ENCODE measurements around the gene SLC25A33.
A peak's percentile ranks its signal among the peaks of the same experiment; 100 is the strongest.

SLC25A33 gene

DNA sequence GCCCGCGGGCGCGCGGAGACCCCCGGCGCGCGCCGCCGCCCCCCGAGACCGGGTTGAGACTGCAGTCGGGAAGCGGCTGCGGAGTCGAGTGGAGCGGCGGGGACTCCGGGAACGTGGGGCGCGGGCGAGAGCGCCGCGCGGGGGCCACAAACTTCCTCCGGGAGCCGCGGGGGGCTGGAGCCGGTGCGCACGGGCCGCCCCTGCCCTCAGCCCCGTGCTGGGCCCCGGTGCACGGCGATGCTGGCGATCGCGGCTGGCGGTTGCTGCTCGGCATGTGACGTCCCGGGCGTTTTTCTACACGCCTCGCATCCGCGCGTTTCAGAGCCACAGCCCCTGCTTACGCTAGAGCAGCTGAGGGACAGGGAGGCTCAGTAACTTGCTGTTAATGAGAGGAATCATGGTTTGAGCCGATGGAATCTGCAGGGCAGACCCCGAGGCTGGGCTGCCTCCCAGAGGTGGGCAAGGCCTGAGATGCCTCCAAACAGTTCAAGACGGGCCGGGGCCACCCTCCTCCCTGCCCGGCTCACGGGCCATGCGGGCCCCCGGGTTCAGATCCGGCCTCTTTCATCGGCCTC lies 50.0 kb downstream of the SLC25A33 start:
- peak; percentile 16 for DNase-seq (ENCODE audit: low read depth)

DNA sequence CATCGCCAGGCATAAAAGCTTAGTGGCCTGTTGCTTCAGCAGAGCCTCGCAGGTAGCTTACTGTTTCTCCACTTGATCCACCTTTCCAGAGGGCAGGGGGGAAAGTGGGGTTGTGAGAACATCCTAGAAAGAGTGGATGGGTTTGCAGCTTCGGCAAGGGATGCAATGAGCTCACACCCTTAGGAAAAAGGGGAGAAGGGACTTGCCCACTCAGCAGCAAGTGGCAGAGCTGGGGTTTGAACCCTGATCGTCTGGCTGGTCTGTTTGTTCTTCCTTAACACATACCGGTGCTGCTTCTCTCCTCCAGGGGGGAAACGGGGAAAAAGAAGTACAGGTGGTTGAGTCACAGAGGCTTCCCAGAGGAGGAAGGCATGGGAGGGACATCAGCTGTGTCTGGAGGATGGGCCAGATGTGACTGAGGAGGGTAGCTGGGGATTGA lies 50.5 kb downstream of the SLC25A33 start:
- no peak for DNase-seq (ENCODE audit: low read depth)

DNA sequence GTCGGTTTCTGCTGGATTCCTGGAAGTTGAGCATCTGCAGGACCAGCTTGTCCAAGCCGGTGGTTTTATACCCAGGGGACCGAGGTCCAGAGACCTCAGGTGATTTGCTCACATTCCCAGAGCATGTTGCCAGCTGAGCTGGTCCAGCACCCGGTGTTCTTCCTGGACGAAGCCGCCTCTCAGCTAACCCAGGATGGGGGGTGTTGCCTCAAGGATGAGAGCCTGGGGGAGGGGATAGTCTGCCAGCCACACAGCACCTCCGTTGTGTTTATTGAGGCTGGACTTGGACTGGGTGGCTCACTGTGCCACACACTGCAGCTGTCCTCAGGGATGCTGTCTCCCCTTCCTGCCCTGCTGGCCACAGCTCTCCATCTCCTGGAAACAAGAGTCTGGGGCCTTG lies 50.9 kb downstream of the SLC25A33 start:
- no peak for DNase-seq (ENCODE audit: low read depth)

DNA sequence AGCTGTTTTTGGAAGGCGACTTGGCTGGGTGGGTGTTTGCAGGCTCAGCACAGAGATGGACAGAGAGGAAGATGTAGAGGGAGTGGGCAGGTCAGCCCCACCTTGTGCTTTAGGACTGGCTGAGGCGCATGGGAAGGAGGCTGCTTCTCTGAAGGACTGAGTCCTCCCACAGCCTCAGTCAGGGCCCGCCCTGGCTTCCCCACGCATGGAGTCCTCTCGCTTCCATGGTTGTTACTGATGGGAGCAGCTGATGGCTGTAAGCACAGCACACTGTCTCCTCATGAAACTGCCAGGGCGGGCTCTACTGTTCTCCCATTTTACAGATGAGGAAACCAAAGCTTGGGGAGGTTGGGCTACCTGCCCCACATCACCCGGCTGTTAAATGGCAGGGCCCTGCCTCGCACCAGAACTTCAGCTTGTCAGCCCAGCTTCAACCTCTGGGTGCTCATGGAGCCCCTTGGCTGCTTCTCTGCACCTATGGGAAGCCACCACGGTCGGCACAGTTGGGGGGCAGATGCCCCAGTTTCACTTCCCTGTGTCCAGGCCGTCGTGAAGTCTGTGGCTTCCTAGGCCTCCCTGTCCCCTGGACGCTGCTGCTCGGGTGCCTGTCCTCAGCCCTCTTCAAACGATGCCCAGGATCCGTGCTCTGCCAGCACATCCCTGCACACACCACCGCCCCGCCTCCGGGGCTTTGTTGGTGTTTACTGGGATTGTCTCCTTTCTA lies 51.8 kb downstream of the SLC25A33 start:
- no peak for DNase-seq (ENCODE audit: low read depth)

DNA sequence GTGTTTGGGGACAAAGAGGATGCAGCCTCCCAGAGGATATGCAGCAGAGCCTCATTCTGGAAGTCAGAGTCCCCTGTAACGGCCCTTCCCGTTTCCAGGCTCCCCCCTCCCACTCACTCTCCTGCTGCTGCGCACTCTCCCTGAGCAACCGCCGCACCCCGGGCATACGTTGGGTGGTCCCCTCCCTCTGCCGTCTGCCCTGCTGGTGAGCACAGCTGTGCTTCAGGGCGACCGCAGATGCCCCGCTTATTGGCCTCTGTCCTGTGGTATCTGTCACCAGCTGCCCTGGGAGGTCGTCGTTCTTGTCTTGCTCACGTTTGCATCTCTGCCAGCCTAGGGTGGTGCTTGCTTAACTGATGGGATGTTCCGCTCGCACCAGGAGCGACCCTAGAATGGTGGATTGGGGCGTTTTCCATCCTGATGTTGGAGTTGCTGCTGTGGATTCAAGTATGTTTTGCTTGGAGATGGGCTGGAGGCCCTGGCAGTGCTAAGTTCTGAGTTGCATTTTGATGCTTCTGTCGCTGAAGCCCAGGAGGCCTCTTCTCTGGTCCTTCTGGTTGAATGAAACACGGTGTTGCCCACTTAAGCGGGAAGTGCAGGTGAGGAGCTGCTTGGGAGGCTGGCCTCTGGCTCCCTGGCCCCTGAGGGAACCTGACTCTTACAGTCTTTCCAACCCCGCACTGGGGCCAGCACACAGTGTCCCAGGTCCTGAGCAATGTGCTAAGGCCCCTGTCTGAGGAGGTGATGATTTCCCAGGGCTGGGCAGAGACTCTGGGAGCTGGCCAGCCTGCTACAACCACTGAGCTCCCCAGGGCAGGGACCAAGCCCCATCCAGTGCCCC lies 52.6 kb downstream of the SLC25A33 start:
- DNase-seq (ENCODE audit: low read depth): no peak

DNA sequence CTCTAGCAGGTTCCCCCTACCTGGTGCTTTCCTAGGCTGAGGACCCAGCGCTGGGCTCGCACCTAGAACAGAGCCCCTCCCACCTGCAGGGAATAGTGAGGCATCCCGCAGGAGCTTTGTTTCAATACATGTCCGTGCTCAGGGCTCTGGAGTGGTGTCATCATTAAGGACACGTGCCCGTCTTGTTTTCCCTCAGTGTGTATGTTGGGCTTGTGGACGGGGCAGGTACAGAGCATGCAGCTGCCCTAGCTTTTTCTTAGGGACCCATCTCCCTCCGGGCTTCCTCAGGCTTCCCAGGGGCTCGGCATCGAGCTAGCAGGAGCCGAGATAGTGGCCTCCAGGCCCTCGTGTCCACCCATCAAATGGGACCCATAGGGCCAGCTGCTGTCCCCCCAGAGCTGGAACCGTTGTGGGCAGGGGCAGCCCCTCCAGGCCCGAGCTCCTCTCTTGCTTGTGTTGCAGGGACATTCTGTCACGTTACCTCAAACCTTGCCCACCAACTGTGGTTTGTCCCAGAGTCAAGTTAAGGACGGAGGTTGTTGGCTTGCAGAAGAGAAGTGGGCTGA lies 53.3 kb downstream of the SLC25A33 start:
- DNase-seq (ENCODE audit: low read depth): no peak

DNA sequence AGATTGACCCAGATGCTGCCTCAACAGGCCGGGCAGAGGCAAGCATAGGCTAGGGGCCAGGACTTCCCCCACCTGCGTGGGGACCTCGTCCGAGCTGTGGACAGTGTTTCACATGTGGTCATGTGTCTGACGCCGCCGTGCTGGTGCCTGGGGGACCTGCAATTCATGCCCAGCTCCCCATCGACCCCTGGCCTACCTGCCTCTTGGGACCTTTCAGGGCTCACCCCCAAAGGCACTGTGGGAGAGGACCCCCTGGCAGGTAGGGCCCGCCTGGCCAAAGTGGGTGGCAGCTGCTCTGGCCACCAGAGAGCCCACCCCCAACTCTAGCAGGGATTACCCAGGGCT lies 53.9 kb downstream of the SLC25A33 start:
- DNase-seq (ENCODE audit: low read depth): no peak

DNA sequence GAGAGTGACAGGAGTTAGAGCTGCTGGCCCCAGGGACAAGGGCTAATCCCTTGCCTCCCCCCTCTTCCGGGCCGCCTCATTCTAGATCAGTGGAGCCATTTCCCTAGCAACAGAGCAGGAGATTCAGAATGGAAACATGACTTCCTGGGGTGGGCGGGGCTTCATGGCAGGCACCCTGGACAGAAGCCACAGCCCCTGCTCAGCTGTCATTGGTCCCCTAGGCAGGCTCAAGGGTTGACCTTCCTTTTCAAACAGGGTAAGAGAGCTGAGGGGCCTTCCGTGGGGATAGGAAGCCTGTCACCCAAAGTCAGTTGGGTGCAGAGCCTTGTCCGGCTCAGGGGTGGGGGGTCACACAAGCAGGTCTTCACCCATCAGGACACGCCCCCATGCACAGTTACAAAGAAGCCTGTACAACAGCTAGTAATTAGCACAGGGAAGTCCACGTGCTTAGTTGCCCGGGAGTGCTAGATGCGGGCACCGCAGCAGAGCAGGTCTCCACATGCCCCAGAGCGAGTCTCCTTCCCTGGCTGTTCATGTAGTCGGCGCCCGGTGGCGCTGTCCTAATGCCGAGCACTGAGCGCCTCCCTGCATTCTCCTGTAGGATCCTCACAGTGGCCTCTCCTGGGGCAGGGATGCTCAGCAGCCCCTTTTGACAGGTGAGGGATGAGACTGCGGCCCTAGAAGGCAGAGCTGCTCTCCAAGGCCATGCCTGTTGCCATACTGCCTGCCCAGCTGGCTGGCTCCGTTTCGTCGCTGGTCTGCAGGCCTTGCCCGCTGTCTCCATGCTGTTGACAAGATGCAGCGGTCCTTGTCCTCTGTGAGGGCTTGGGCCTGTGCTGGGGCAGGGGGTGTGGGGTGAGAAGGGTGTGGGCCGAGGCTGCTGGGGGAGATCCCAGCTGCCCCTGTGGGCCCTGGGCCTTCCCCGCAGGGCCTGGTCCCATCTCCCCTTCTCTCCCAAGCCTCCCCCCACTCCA lies 54.5 kb downstream of the SLC25A33 start:
- DNase-seq (ENCODE audit: low read depth): peak; percentile 43

DNA sequence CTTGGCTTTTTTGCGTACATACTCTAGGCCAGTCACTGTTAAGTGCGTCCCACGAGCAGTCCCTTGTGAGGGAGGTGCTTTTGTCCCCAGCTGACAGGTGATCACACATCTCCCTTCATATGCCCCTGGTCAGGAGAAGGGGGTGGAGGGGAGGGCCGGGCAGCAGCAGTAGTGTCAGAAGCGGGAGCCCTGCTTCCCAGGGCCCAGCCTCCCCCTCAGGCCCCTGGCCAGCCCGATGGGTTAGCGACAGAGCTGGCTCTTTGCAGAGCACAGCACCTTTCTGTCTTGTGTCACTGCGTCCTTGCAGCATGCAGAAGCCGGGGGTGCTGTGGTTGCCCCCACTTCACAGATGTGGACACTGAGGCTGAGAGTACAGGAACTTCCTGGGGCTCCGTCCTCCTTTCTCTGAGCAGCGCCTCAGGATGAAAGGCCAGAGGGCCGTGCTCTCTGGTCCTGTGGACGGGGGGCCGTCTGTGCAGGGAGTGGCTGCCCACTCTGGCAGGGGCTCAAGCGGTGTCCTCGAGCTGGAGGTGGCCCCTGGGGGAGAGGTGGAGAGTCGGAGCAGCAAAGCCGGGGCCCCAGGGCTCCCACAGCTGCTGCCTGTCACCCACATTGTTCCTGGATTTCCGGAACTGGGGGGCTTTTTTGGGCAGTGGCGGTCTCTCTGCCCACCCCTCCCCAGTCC lies 55.3 kb downstream of the SLC25A33 start:
- no peak for DNase-seq (ENCODE audit: low read depth)

DNA sequence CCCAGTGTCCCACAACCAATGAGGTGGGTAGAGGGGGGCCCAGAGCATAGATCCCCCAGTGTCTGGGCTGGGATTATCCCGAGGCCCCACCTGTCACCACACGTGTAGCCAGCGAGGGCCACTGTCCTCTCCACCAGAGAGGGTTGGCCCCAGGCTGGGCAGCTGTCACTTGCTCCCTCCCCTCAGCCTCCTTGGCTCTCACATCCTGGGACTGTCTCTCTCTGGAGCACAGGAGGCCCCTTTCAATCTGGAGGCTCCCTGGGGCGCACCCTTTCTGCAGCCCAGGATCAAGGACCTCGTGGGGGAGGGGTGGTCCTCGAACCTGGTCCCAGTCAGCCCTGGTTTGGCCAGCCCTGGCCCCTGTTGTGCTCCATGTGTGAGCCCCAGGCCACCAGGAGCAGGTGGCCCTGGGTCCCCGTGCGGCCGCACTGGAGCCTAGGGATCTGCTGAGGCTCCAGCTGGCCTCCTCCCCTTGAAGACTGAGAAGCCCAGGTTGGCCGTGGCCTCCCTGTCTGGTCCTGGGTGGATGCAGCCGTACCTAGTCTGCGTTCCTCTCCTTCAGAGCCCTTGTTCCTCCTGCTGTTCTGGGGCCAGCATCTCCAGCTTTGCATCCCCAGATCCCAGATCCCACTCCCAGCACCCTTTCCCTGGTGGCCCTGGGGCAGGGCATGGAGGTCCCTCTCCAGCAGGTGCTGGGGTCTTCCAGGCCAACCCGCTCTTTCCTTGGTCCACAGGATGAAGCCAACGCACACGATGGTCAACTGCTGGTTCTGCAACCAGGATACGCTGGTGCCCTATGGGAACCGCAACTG lies 56.1 kb downstream of the SLC25A33 start:
- no peak for DNase-seq (ENCODE audit: low read depth)

DNA sequence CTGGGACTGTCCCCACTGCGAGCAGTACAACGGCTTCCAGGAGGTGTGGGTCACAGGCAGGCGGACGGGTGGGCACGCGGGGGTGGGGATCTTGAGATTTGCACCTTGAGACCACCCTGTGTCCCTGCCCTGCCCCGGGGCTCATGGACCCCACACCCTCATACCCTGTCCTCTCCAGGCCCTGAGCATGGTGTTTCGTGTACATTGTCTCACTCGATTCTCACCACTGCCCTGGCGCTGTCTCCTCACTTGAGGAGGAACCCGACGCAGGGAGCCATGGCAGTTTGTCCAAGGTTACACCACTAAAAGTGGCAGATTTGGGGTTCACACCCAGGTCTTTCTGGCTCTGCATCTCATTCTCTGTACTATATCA lies 56.7 kb downstream of the SLC25A33 start:
- no peak for DNase-seq (ENCODE audit: low read depth)

DNA sequence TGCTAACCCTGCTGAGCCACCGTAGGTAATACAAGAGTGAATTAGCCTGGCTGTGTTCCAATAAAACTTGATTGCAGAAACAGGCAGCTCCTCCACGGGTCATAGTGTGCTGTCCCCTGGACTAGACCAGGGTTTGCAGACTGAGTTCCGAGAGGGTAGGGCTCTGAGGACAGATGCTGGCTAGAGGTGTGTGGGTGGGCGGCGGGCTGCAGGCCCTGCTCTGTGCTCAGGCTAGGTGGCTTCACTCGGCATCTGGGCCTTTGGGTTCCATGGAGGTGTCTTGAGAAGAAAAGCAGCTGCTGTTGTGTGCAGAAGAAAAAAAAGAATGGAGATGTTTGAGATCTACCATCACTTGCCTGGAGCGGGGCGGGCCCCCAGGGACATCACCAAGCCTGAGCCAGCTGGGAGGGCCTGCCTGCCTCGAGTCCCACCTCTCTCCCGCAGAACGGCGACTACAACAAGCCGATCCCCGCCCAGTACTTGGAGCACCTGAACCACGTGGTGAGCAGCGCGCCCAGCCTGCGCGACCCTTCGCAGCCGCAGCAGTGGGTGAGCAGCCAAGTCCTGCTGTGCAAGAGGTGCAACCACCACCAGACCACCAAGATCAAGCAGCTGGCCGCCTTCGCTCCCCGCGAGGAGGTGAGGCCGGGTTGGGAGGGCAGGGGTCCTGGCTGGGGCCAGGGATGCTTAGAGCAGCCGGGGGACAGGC lies 57.3 kb downstream of the SLC25A33 start:
- DNase-seq (ENCODE audit: low read depth): peak; percentile 11

DNA sequence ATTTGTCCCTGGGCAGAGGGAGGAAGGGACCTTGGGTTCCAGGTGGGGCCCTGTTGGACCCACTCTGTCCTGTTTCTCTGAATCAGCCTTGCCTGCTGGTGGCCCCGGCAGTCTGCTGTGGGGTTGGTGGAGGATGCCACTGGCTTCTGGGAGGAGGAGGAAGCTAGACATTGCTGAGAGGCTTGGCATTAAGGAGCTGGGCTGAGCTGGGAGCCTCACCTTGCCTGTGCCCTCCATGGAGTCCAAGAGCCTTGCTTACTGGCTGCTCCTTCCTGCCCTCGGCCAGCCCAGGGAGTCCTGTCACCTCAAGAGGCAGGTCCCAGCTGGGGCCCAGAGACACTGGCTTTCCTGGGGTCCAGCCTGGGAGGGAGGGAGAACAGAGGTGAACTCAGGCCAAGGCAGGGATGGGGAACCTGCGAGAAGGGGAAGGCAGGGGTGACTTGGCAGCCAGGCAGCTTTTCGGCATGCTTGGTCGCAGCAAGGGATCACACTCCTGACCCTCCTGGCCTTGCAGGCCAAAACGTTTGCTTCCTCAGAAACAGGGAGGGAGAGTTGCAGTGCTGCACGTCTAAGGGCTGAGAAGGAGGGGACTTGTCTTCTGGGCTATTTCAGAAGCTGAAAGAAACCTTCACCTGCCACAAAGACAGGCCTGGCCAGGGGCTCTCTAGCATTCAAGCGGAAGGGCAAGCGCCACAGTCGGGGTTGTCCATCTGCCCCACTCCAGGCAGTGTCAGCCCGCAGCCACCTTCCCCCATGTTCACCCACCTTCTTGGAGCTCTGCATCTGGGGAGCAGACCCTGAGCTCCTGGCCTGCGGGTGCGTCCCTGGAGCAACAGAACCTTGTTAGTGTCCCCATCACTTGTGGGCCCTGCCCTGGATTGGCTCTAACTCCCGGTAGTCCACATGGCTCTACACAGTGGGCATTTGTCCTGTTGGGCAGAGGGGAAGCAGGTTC lies 58.4 kb downstream of the SLC25A33 start:
- DNase-seq (ENCODE audit: low read depth): no peak

DNA sequence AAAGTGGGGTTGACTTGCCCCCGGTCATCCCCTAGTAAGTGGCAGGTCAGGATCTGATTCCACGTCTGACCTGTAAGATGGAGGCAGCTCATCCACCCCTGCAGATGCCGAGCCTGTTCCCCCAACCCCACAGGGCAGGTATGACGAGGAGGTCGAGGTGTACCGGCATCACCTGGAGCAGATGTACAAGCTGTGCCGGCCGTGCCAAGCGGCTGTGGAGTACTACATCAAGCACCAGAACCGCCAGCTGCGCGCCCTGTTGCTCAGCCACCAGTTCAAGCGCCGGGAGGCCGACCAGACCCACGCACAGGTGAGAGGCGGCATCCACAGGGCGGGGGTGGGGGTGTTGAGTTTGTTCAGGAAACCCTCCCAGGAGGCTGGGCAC lies 59.0 kb downstream of the SLC25A33 start:
- no peak for DNase-seq (ENCODE audit: low read depth)

DNA sequence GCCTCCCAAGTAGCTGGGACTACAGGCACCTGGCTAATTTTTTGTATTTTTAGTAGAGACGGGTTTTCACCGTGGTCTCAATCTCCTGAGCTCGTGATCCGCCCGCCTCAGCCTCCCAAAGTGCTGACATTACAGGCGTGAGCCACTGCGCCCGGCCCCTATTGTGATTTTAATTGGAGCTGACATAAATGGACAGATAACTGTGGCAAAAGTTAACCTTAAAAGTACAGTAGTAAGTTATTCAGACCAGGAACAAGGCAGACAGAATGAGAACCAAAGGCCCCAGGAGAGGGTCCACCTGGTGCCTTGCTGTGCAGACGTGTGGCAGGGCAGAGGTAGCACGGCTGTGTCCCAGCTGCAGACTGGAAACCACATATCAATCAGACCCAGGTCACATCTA lies 60.5 kb downstream of the SLC25A33 start:
- no peak for DNase-seq (ENCODE audit: low read depth)

DNA sequence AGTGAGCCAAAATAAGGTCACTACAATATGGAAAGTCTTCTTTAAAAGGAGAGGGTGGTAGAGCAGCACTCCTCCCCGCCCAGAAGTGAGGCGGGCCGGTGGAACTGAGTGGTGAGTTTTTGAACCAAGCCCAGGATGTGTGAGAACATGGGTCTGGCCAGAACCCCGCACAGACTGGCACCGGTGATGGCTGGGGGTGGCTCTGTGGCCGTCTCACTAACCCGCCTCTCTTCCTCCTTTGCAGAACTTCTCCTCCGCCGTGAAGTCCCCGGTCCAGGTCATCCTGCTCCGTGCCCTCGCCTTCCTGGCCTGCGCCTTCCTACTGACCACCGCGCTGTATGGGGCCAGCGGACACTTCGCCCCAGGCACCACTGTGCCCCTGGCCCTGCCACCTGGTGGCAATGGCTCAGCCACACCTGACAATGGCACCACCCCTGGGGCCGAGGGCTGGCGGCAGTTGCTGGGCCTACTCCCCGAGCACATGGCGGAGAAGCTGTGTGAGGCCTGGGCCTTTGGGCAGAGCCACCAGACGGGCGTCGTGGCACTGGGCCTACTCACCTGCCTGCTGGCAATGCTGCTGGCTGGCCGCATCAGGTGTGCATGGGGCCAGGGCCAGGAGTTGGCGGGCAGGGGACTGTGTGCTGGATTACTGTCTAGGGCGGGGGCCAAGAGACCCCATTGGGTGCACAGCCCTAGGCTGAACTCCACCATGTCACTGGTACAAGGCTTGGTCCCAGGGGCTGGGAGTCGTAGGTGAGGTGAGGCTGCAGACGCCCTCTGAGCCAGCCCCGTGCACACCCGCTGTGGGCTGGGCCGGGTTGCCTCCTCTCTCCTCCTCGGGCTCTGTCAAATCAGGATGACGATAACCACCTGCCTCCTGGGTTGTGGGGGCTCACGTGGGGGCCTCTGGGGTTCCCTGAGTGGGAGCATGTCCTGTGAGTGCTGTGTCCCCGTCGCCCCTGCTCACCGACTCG lies 61.9 kb downstream of the SLC25A33 start:
- no peak for DNase-seq (ENCODE audit: low read depth)
